Fibroblast of peridontal ligament (primary cell): Measurements from ENCODE around the gene AR.

Source experiments
- DNase-seq: peaks from one replicate; pipeline ENCODE4 v3.0.0-alpha.2; 2010; ENCODE audit errors: extremely low read depth

The AR gene

GRCh38 chrX:67730296-67730695, 186.5 kb downstream of the AR start:
- DNase-seq: no peak

DNA sequence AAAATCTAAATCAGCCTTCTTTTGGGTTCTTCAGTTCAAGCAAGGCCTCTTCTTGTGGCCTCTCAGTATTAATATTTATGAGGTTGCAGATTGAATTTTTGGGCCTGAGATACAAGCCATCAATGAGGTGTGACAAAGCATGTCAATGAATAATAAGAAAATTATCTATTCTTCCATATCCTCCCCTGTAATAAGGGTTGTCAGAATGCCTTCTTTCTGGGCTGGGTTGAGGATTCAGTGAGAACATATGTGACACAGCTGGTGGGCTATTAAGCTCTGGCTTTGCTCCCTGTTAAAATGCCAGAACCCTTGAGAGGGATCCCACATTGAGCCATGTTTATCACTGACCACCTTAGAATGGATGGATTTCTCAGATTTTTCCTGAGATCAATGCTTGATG, 187.2 kb downstream of the AR start:
- DNase-seq: no peak

- no peak for DNase-seq
Measured at GRCh38 chrX:67732864-67733263, 189.0 kb downstream of the AR start.

DNA sequence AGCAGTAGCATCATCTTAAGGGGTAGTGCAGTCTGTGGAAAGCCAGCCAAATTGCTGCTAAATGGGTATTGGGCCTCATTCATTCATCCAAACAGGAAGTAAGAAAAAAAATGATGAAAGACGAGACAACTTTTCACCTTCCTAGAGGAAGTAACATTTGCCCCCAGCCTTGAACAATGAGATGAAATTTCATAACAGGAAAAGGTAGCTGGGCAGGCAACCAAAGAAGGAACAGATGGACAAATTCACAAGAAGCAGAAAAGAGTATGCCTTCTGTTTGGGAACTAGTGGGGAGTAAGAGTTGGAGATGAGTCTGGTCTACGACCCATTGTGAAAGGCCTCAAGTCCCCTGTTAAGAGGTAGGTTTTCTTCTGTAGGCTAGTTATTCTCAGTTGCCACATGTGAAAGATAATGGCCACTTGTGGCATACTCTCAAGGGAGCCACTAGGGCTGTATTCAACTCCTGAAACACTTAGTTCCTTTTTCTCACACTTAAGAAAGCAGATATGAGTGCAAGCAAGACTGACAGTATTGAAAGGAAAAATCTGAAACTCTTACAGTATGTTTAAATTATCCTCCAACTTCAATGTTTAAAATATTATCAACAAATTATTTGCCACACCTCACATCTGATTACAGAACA, 190.4 kb downstream of the AR start:
- DNase-seq: no peak

DNA sequence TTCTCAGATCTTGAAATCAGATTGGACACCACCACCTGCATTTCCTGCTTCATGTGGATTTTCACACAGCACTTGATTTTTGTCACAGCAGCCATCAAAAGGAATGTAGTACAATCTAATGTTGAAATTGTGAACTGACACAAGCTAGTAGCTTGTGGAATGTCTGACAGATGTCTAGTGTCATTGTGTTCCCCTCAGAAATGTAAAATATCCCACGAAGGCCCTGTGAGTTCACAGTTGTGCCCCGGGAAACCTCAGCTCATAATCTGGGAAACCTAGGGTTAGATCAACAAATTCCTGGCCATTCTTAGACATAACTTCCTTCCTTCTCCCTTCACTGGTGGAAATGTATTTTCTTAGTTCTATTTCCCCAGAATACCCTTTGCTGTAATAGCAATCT, 205.7 kb downstream of the AR start:
- DNase-seq: no peak

DNA sequence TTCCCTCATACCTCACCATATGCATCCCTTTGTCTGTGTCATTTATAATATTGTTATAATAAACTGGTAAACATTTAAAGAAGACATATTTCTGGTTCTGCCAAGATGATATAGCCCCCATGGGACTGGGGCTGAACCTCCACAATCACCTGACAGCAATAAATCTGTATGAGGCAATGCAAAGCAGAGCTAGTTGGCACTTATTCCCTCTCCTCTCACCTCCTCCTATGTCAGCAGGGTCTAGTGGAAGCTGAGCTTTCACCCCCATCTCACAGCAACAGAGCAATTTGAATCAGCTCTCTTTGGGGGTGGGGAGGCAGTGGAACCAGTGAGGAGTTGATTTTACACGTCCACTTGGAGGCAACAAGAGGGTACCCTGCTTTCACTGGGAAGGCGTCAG, 206.9 kb downstream of the AR start:
- DNase-seq: no peak

DNA sequence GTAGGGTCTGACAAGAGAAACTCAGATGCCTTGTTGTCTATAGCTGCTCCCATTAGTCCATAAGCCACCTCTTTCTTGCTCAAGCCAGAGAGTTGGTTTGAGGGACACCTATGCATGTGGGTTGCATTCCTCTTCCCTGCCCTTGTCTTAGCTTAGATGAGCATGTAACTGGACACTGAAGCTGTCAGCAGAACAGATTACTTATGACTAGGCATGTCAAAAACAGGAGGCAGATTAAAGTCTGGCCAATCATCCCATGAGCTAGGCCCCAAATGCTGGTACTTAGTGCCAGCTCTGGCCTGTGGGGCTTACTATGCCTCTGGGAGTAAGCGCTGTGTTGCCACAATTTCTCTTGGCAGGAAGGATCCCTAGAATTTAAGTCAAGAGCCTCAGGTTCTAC, 215.2 kb downstream of the AR start:
- no peak for DNase-seq

DNA sequence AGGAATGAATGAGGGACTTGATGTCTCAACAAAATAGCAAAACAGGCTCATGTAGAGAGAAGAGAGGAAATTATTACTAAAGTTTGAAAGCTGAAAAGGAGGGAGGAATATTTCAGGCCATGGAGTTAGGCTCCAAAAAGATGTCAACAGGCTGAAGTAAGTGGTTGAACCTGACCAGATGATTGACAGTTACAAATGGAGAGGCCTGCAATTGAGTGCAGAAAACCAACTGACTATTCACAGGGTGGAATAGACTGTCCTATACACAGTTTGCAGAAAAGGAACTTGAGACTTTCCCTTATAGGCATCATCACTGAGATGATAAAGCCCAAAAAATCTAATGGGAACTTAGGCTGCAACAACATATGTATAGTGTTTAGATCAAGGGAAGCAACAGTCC, 233.3 kb downstream of the AR start:
- DNase-seq: no peak

DNA sequence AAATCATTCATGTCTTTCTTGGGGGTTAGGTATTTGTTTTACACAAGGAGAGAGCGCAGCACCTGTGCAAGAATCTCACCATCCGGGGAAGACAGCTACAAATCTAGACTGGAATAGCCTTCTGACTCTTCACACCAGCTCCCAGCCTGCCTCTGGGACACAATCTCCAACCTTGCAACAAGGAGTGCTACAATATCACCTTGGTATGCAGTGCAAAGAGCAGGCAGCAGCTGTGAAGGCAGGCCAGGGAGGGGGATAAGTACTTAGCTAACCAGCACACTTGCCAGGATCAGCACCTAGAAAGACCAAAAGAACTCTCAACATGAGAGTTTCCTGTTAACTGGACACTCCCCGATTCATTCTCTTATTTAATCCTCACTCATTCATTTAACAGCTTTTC, 235.3 kb downstream of the AR start:
- no peak for DNase-seq
